LHCN-M2 (cell line): ENCODE results near the gene PIR. TPM values are rescaled to one million over a fixed set of nuclear protein-coding genes. Genes with fewer than 3 reads are reported as not detected.

Experiments
- DNase-seq: peaks from one replicate; pipeline ENCODE4 v3.0.0-alpha.2; 2012; ENCODE audit warnings: low read depth
- polyA plus RNA-seq: library from polyadenylated mRNA; unstranded; fragments of >200 nt; gene quantifications from one replicate; pipeline ENCODE4 v1.2.1, GENCODE V29; 2012; ENCODE audit warnings: missing spikeins
- total RNA-seq: library from RNA; depleted of rRNA; stranded (reverse); fragments of >200 nt; gene quantifications from 2 replicates; pipeline ENCODE4 v1.2.3, GENCODE V29; 2014; rRNA removed

The PIR gene
- 2.9 and 4.2 TPM in 2 replicates for total RNA-seq
- 9.2 TPM for polyA plus RNA-seq

DNA sequence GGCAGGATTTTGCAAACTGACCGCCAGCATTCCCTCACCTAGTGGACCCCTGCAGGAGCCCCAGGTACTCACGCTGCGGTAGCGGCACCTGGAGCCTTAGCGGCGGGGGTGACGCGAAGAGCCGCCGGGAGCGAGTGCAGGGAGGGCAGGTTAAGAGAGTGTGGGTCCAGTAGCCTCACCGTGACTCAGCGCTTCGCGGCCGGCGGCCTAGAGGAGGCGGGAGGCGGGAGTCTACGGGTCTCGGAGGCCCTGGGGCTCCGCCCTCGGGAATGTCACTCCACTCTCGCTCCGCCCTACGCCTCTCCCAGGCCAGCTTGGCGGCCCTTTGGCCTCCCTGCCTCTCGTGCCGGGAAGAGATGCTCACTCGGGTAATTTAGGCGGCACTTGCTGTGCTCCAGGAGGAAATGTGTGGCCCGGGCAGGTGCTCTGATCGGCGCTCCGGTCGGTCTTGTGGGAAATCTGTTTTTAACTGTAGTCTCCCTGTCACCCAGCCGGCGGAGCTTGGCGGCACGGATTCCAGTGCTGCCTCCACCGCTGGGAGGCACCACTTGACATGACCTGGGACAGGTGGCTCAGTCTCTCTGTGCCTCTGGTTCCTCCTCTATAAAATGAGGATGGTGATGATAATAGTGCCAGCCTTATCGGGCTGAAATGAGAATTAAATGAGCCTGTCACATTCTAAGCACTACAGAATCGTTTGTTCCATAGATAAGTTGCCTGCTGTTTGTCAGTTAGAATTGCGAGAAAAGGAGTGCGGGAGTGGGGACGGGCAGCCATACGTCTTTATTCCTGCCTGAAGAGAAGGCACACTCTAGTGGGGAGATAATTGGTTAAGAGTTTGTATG lies at the start of gene PIR:
TSS of gene PIR (minus strand) at position 216 of the 845 bp plus-strand sequence. CDS start 2,076 bp downstream, outside the sequence.
- DNase-seq: peak; percentile 63

DNA sequence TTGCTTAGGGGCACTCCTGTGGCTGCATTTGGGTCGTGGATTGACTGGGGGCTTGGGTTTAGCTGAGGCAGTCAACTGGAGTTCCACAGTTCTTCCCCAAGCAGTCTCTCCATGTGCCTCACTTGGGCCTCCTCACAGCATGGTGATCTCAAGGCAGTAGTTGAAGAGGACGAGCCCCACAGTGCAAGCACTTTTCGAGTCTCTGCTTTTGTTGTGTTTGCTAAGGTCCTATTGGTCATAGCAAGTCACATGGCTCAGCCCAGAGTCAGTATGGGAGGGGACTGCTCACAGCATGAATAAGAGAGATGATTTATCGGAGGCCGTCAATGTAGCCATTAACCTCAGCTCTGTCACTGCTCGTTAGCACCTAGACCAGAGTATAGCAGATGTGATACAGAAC lies 37.2 kb upstream of the PIR start:
- DNase-seq: peak; percentile 3

- DNase-seq: no peak
These were observed 36.0 kb upstream of the PIR start for GRCh38 chrX:15529165-15529564.

GRCh38 chrX:15525664-15526416 lies 32.7 kb upstream of the PIR start:
- DNase-seq: no peak

GRCh38 chrX:15524417-15524816 lies 31.3 kb upstream of the PIR start:
- DNase-seq: no peak

DNA sequence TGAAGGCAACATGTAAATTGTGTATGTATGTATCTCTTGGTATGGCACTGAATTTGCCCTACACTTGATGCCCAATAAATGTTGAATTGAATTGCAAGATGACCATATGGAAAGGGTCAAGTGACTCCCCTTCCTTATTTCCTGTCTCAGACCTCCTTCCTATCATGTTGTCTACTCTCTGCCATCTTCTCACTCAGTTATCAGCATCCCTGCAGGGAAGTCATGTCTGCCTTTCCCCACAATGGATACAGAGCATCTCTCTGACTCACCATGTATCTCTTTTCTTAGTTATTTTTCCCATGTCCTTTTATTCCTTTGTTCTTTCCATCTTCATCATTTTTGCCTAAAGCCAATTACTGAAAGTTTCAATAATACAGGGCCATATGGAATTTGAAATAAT lies 30.0 kb upstream of the PIR start:
- no peak for DNase-seq

- no peak for DNase-seq
These were observed 29.3 kb upstream of the PIR start for GRCh38 chrX:15522464-15522863.

GRCh38 chrX:15515931-15516330 lies 22.8 kb upstream of the PIR start:
- DNase-seq: no peak

GRCh38 chrX:15514279-15514678 lies 21.1 kb upstream of the PIR start:
- DNase-seq: no peak

GRCh38 chrX:15512401-15512965 lies 19.4 kb upstream of the PIR start:
- peak; percentile 11 for DNase-seq

- DNase-seq: peak; percentile 0
These were observed 18.4 kb upstream of the PIR start for GRCh38 chrX:15511563-15511962.

DNA sequence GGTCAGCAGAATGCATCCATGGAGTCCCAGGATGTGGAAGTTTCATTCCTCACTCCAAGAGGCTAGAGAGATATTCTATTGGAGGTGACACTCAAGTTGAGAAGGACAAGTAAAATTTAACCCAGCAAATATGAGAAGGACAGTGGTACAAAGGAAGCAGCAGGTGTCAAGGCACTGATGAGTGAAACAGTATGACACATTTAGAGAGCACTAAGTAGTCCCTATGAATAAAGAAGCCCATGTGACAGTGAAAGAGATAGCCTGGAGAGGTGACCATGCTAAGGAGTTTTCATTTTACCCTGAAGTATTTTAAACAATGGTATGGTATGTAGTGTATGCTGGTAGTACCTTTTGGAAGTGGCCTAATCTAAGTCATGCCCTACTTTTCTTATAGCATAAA lies 16.7 kb upstream of the PIR start:
- DNase-seq: no peak

DNA sequence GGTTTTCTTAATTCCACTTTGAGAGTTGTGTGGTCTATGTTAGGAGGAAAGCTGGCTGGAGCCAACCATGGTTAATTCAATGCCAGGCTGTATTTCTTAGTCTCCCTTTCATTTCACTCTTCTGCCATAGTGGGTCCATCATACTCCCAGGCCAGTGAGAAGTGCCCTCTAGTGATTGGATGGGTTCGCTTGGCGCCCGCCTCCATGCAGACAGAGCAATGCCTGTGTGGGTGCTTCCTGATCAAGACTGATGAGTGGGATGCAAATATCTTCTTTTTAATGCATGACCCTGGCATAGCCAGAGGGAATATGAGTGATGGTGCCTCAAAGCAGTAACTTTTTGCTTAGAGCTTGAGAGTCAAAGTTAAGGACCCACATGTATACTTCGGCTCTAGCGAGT lies 13.9 kb upstream of the PIR start:
- no peak for DNase-seq

- no peak for DNase-seq
These were observed 12.0 kb upstream of the PIR start for GRCh38 chrX:15505101-15505500.

- DNase-seq: no peak
These were observed 11.5 kb upstream of the PIR start for GRCh38 chrX:15504661-15505060.

DNA sequence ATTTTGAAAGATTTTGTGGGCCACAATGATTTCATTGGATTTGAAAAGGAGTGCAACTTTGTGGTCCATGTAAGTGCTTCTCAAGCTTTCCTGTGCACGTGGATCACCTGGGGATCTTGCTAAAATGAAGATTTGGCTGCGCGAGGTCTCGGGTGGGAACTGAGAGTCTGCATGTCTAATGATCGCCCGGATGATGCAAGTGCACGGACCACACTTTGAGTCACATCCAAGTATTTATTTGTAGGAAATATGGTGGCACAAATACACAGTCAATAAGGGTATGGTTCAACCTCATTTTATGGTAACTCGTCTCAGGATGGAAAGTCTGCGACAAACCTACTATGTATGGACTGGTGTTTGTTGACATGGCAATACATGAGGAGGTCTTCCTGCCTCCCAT lies 8.4 kb upstream of the PIR start:
- DNase-seq: no peak

GRCh38 chrX:15500497-15500966 lies 7.4 kb upstream of the PIR start, which contains the start of gene BMX:
Gene BMX (plus strand): TSS chrX:15500807. CDS start chrX:15508354, 7,547 bp downstream.
- no peak for DNase-seq

DNA sequence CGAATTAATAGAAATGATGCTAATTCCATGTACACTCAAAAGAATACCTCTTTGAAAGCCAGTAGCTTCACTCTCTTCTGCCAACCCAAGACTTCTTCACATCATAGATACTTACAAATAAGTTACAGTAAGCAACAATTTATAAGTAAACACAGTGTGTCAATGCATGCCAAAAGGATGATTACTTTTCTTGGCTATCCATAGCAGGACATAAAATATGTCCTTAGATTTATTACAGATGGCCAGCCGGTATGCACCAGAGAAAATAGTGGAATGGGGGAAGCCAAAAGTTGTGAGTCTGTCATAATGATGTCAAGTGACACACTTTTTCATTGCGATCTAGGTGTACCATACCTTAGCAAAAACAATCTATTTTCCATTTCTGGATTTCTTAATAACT lies 6.8 kb upstream of the PIR start:
- DNase-seq: no peak

DNA sequence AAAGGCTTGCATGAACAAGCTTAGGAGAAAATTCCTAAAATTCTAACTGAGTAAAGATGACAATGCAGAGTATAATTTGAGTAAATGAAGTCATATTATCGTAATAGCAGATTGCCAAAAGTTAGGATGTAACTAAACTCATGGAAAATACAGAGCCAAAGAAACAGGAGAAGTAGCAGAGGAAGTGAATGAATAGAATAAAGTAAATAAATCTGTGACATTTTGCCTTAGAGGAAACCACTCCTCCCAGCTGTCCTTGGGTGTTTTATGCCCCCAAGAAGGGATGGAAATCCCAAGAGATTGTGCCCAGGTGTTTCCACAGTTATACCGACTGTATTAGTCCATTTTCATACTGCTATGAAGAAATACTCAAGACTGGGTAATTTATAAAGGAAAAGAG lies 5.6 kb upstream of the PIR start:
- DNase-seq: no peak

GRCh38 chrX:15497865-15498264 lies 4.7 kb upstream of the PIR start:
- DNase-seq: peak; percentile 27

- no peak for DNase-seq
These were observed 3.7 kb upstream of the PIR start for GRCh38 chrX:15496824-15497223.

- no peak for DNase-seq
These were observed 2.7 kb upstream of the PIR start for GRCh38 chrX:15495801-15496200.
